GM12874 (cell line): Measurements from ENCODE around the gene FCER2.

Experiments used
- TF ChIP-seq, protein P1 (sequence below): IDR thresholded peaks from 2 replicates; pipeline ENCODE4 v1.5.1; 2011; ENCODE audit warnings: low read depth, mild to moderate bottlenecking, control low read depth, low read length, moderate library complexity; ENCODE audit not compliant: insufficient read depth

The FCER2 gene

DNA sequence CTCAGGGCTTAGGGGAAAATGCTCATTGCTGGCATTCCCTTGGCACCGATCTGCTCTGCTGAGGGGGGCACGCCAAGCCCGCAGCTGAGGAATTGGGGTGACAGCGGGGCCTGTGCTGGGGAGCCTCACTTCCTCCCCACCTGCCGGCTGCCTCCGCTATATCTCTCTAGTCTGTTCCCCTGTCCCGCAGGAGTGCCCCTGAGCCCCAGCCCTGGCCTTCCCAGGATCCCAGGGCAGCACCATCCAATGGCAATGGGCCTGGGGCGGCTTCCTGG lies 55.6 kb downstream of the FCER2 start:
- TF ChIP-seq, protein P1, sequence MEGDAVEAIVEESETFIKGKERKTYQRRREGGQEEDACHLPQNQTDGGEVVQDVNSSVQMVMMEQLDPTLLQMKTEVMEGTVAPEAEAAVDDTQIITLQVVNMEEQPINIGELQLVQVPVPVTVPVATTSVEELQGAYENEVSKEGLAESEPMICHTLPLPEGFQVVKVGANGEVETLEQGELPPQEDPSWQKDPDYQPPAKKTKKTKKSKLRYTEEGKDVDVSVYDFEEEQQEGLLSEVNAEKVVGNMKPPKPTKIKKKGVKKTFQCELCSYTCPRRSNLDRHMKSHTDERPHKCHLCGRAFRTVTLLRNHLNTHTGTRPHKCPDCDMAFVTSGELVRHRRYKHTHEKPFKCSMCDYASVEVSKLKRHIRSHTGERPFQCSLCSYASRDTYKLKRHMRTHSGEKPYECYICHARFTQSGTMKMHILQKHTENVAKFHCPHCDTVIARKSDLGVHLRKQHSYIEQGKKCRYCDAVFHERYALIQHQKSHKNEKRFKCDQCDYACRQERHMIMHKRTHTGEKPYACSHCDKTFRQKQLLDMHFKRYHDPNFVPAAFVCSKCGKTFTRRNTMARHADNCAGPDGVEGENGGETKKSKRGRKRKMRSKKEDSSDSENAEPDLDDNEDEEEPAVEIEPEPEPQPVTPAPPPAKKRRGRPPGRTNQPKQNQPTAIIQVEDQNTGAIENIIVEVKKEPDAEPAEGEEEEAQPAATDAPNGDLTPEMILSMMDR: no peak

GRCh38 chr19:7645656-7646425 lies 56.1 kb downstream of the FCER2 start:
- TF ChIP-seq, protein P1: no peak

GRCh38 chr19:7645163-7645562 lies 56.8 kb downstream of the FCER2 start:
- TF ChIP-seq, protein P1: no peak

GRCh38 chr19:7644550-7644877 lies 57.4 kb downstream of the FCER2 start:
- TF ChIP-seq, protein P1: no peak

DNA sequence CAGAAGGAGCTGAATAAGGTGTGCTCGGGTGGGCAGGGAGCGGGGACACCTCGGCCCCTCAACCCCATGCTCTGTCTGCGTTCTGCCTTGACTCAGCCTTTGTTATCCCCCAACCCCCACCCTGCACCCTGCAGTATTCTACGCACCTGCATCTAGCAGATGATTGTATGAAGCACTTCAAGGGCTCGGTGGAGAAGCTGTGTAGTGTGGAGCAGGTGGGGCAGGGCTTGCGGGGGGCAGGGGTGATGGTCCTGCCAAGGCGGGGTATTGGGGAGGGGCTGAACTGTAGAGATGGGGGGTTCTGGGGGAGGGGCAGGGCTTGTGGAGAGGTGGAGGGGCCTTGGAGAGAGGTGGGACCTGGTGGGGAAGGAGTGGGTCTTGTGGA lies 58.9 kb downstream of the FCER2 start:
- TF ChIP-seq, protein P1: no peak

- TF ChIP-seq, protein P1: no peak
Measured at GRCh38 chr19:7642295-7643030, 59.5 kb downstream of the FCER2 start.

- TF ChIP-seq, protein P1: peak; percentile 14; the same call in 1 of the 2 replicates
Measured at GRCh38 chr19:7641290-7642276, 60.3 kb downstream of the FCER2 start.
